Measurements from ENCODE around the gene SLC12A7.

The SLC12A7 gene

GRCh38 chr5:1152771-1153282 is 41.0 kb upstream of the SLC12A7 start:
- ChIA-PET POLR2A (no interaction called here), CTCF (interaction anchor here (1.1 to 2.3 kb wide), 4 partner anchors 9 to 481 kb away, joined by 3 to 10 read pairs (median 4); no protein-coding TSS in a partner anchor)
- no peak overlapping the region for H3K4me3 ChIP-seq (ENCODE audit: low read depth, low read length)
- no peak overlapping the region; the same call in 1 of the 2 replicates for H3K27ac ChIP-seq (ENCODE audit: extremely low read depth, low read depth, low read length)
- H3K36me3 ChIP-seq (ENCODE audit: control insufficient read depth in 2 of 2, insufficient read depth in 1 of 2, low read length in 2 of 2): no peaks in the 10 kb centered on the region
- H3K4me1 ChIP-seq (ENCODE audit: control insufficient read depth, insufficient read depth, low read length): peaks cover 5% of the 10 kb centered on the region; the same call in 1 of the 2 replicates
- TF ChIP-seq ZFP37 (tag by site-specific recombination; IDR thresholded peaks at IDR 0.05): no peak
- no peak for TF ChIP-seq ZNF658 (tag by site-specific recombination; IDR thresholded peaks at IDR 0.05)
- no peak for TF ChIP-seq SALL2 (tag by site-specific recombination; IDR thresholded peaks at IDR 0.05; ENCODE audit: borderline replicate concordance)
- peak; percentile 97 for TF ChIP-seq EGR2 (tag by site-specific recombination; IDR thresholded peaks at IDR 0.05; ENCODE audit: low read depth)
- TF ChIP-seq ZEB2 (tag by site-specific recombination; IDR thresholded peaks at IDR 0.05): no peak
- TF ChIP-seq ZNF175 (tag by site-specific recombination; IDR thresholded peaks at IDR 0.05): no peak
- no peak for TF ChIP-seq ZNF701 (tag by site-specific recombination; IDR thresholded peaks at IDR 0.05)
- no peak for TF ChIP-seq ZNF561 (tag by site-specific recombination; IDR thresholded peaks at IDR 0.05; ENCODE audit: borderline replicate concordance)
- TF ChIP-seq ZFP69B (tag by site-specific recombination; IDR thresholded peaks at IDR 0.05): no peak
- no peak for TF ChIP-seq KLF9 (tag by site-specific recombination; IDR thresholded peaks at IDR 0.05; ENCODE audit: low read depth)
- TF ChIP-seq ZFHX2 (tag by site-specific recombination; conservative IDR thresholded peaks at IDR 0.05): peak; percentile 94
- TF ChIP-seq ZNF341 (tag by site-specific recombination; IDR thresholded peaks at IDR 0.05; ENCODE audit: low read depth): no peak
- H3K9me3 ChIP-seq (ENCODE audit: control insufficient read depth, insufficient read depth, low read depth, low read length): no peaks in the 10 kb centered on the region

GRCh38 chr5:1152156-1152555 is 40.3 kb upstream of the SLC12A7 start:
- TF ChIP-seq, protein P1, sequence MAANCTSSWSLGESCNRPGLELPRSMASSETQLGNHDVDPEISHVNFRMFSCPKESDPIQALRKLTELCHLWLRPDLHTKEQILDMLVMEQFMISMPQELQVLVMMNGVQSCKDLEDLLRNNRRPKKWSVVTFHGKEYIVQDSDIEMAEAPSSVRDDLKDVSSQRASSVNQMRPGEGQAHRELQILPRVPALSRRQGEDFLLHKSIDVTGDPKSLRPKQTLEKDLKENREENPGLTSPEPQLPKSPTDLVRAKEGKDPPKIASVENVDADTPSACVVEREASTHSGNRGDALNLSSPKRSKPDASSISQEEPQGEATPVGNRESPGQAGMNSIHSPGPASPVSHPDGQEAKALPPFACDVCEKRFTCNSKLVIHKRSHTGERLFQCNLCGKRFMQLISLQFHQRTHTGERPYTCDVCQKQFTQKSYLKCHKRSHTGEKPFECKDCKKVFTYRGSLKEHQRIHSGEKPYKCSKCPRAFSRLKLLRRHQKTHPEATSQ (tag by site-specific recombination; IDR thresholded peaks at IDR 0.05): no peak
- TF ChIP-seq GLIS2 (tag by site-specific recombination; IDR thresholded peaks at IDR 0.05): peak; percentile 31; the same call in 1 of the 2 replicates
- no peak for TF ChIP-seq ZNF530 (tag by site-specific recombination; IDR thresholded peaks at IDR 0.05; ENCODE audit: low read depth)
- no peak for TF ChIP-seq ZNF221 (tag by site-specific recombination; IDR thresholded peaks at IDR 0.05; ENCODE audit: borderline replicate concordance)
- TF ChIP-seq ZIC2 (tag by site-specific recombination; IDR thresholded peaks at IDR 0.05): peak; percentile 50; the same call in 1 of the 2 replicates
- TF ChIP-seq GLIS1 (tag by site-specific recombination; IDR thresholded peaks at IDR 0.05): peak; percentile 16; the same call in 1 of the 2 replicates
- TF ChIP-seq SCRT2 (tag by site-specific recombination; IDR thresholded peaks at IDR 0.05): 0 out of 2 replicates have a peak, but pooled peaks have one; percentile 10
- H3K4me3 ChIP-seq (ENCODE audit: low read depth, low read length): no peak overlapping the region
- CTCF ChIA-PET: interaction anchor here (1.6 to 3.4 kb wide), 3 partner anchors 9 to 15 kb away, joined by 3 to 17 read pairs (median 4); no protein-coding TSS in a partner anchor
- peaks cover 5% of the 10 kb centered on the region; the same call in 1 of the 2 replicates for H3K4me1 ChIP-seq (ENCODE audit: control insufficient read depth, insufficient read depth, low read length)
- H3K36me3 ChIP-seq (ENCODE audit: control insufficient read depth in 2 of 2, insufficient read depth in 1 of 2, low read length in 2 of 2): no peaks in the 10 kb centered on the region
- POLR2A ChIA-PET: no interaction called here
- no peaks in the 10 kb centered on the region for H3K9me3 ChIP-seq (ENCODE audit: control insufficient read depth, insufficient read depth, low read depth, low read length)
- no peak overlapping the region; the same call in 1 of the 2 replicates for H3K27ac ChIP-seq (ENCODE audit: extremely low read depth, low read depth, low read length)

DNA sequence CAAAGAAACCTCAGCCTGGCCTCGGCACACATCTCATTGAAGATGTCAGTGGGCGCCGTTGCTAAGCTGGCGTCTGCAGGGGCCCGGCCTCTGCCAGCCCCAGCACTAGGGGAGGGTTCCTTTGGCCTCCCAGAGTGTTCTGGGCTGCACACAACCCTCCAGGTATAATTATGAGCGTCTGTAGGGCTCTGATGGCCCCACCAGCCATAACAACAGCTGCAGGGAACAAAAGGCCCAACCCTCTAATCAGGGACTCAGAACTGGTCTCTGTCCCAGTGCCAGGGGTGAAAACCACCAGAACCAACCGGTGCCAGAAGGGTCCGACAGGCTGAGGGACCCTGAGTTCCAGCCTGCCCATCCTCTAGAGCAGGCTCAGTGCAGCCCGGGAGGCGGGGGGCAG is 39.5 kb upstream of the SLC12A7 start:
- H3K4me1 ChIP-seq (ENCODE audit: control insufficient read depth, insufficient read depth, low read length): peaks cover 5% of the 10 kb centered on the region; the same call in 1 of the 2 replicates
- no peak overlapping the region for H3K4me3 ChIP-seq (ENCODE audit: low read depth, low read length)
- POLR2A ChIA-PET: interaction anchor here (0.6 kb wide), 1 partner anchor 443 kb away, joined by 4 read pairs; no protein-coding TSS in a partner anchor
- no peak overlapping the region for H3K27ac ChIP-seq (ENCODE audit: extremely low read depth, low read depth, low read length)
- no peaks in the 10 kb centered on the region for H3K36me3 ChIP-seq (ENCODE audit: control insufficient read depth in 2 of 2, insufficient read depth in 1 of 2, low read length in 2 of 2)
- no peaks in the 10 kb centered on the region for H3K9me3 ChIP-seq (ENCODE audit: control insufficient read depth, insufficient read depth, low read depth, low read length)
- CTCF ChIA-PET: interaction anchor here (2.1 to 3.4 kb wide), 2 partner anchors 10 to 16 kb away, joined by 13 to 17 read pairs; no protein-coding TSS in a partner anchor
- peak; percentile 40; the same call in 1 of the 2 replicates for TF ChIP-seq GLIS1 (tag by site-specific recombination; IDR thresholded peaks at IDR 0.05)
- TF ChIP-seq ZNF660 (tag by site-specific recombination; IDR thresholded peaks at IDR 0.05): no peak
